MM.1S (cell line): ENCODE results near the gene BPIFA1.

ENCODE experiments used
- DNase-seq: peaks from one replicate; pipeline ENCODE4 v3.0.0-alpha.2; 2015
- H2AFZ ChIP-seq: fragments of 300-600 bp; sonication (generic); 2 replicates; pipeline ENCODE4 v1.6.0; 2016; ENCODE audit warnings: antibody characterized with exemption, low read length
- H3F3A ChIP-seq: fragments of 300-600 bp; sonication (generic); 2 replicates; pipeline ENCODE4 v1.6.1; 2016; ENCODE audit warnings: mild to moderate bottlenecking, antibody characterized with exemption, low read length, moderate library complexity, mixed read lengths; ENCODE audit not compliant: insufficient read depth
- H3K27ac ChIP-seq: fragments of 300-600 bp; sonication (generic); 2 replicates; pipeline ENCODE4 v1.5.1; 2016; ENCODE audit warnings: mild to moderate bottlenecking, low read length
- H3K27me3 ChIP-seq: fragments of 300-600 bp; sonication (generic); replicated peaks from 2 replicates; pipeline ENCODE4 v1.6.0; 2016; ENCODE audit warnings: low read length; ENCODE audit not compliant: insufficient read depth
- H3K36me3 ChIP-seq: fragments of 300-600 bp; sonication (generic); replicated peaks from 2 replicates; pipeline ENCODE4 v1.6.1; 2016; ENCODE audit warnings: mild to moderate bottlenecking, low read length, mixed read lengths; ENCODE audit not compliant: insufficient read depth
- H3K4me1 ChIP-seq: fragments of 300-600 bp; sonication (generic); 2 replicates; pipeline ENCODE4 v1.6.1; 2016; ENCODE audit warnings: low read length, mixed read lengths
- H3K4me2 ChIP-seq: fragments of 300-600 bp; sonication (generic); 2 replicates; pipeline ENCODE4 v1.6.0; 2016; ENCODE audit warnings: low read depth, low read length
- H3K4me3 ChIP-seq: fragments of 300-600 bp; sonication (generic); 2 replicates; pipeline ENCODE4 v1.5.1; 2016; ENCODE audit warnings: low read length, mixed read lengths
- H3K79me2 ChIP-seq: fragments of 300-600 bp; sonication (generic); 2 replicates; pipeline ENCODE4 v1.6.1; 2016; ENCODE audit warnings: mixed run types, low read length, mixed read lengths
- H3K9ac ChIP-seq: fragments of 300-600 bp; sonication (generic); 2 replicates; pipeline ENCODE4 v1.6.1; 2016; ENCODE audit warnings: low read length, mixed read lengths
- H3K9me2 ChIP-seq: fragments of 300-600 bp; sonication (generic); replicated peaks from 2 replicates; pipeline ENCODE4 v1.6.1; 2016; ENCODE audit warnings: mild to moderate bottlenecking, low read length, mixed read lengths; ENCODE audit not compliant: insufficient read depth
- H3K9me3 ChIP-seq: fragments of 300-600 bp; sonication (generic); replicated peaks from 2 replicates; pipeline ENCODE4 v1.6.1; 2016; ENCODE audit warnings: mild to moderate bottlenecking, low read length, mixed read lengths; ENCODE audit not compliant: insufficient read depth
- H4K20me1 ChIP-seq: fragments of 300-600 bp; sonication (generic); 2 replicates; pipeline ENCODE4 v1.6.1; 2016; ENCODE audit warnings: mild to moderate bottlenecking, low read length, moderate library complexity, mixed read lengths; ENCODE audit not compliant: insufficient read depth
- EZH2 ChIP-seq: fragments of 300-600 bp; sonication (generic); optimal IDR thresholded peaks from 2 replicates; pipeline ENCODE3; 2017; ENCODE audit warnings: low read depth, mild to moderate bottlenecking, antibody characterized with exemption, low read length, mixed read lengths
- EZH2phosphoT487 ChIP-seq: fragments of 300-600 bp; sonication (generic); IDR thresholded peaks from 2 replicates; pipeline ENCODE4 v1.6.1; 2018; ENCODE audit warnings: antibody characterized with exemption, low read length
- TF ChIP-seq, protein P1 (sequence below): fragments of 300-600 bp; sonication (generic); IDR thresholded peaks from 2 replicates; pipeline ENCODE4 v1.5.1; 2016; ENCODE audit warnings: antibody characterized with exemption, low read length, mixed read lengths

BPIFA1 gene

DNA sequence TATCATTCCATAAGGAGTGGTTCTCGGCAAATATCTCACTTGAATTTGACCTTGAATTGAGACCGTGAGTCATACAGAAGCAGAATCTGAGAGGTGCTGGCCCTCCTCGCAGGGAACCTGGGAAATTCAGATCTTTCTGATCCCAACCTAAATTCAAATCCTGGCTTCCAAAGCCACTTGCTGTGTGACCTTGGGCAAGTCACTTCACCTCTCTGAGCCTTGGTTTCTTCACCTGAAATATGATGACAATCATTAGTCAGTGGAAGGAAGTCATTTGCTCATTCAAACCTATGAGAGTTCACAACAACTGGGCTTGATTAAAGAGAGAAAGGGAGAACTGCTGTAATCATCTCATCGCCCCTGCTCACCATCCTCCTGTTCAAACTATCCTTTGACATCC lies 11.4 kb upstream of the BPIFA1 start:
- Histone ChIP-seq H3K9me3 (no peaks in the 10 kb centered on the region), H3K4me3 (no peak overlapping the region), H3K27me3 (peaks cover 53% of the 10 kb centered on the region), H3K79me2 (no peaks in the 10 kb centered on the region), H3K27ac (no peak overlapping the region), H3K9ac (no peak overlapping the region), H3K9me2 (no peaks in the 10 kb centered on the region), H4K20me1 (no peaks in the 10 kb centered on the region), H2AFZ (no peak overlapping the region), H3K4me1 (no peaks in the 10 kb centered on the region), H3K36me3 (no peaks in the 10 kb centered on the region), H3K4me2 (no peak overlapping the region), H3F3A (no peaks in the 10 kb centered on the region)
- DNase-seq, result no peak
- TF ChIP-seq EZH2phosphoT487 (no peak), EZH2 (no peak)
- TF ChIP-seq, protein P1, sequence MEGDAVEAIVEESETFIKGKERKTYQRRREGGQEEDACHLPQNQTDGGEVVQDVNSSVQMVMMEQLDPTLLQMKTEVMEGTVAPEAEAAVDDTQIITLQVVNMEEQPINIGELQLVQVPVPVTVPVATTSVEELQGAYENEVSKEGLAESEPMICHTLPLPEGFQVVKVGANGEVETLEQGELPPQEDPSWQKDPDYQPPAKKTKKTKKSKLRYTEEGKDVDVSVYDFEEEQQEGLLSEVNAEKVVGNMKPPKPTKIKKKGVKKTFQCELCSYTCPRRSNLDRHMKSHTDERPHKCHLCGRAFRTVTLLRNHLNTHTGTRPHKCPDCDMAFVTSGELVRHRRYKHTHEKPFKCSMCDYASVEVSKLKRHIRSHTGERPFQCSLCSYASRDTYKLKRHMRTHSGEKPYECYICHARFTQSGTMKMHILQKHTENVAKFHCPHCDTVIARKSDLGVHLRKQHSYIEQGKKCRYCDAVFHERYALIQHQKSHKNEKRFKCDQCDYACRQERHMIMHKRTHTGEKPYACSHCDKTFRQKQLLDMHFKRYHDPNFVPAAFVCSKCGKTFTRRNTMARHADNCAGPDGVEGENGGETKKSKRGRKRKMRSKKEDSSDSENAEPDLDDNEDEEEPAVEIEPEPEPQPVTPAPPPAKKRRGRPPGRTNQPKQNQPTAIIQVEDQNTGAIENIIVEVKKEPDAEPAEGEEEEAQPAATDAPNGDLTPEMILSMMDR, result no peak

DNA sequence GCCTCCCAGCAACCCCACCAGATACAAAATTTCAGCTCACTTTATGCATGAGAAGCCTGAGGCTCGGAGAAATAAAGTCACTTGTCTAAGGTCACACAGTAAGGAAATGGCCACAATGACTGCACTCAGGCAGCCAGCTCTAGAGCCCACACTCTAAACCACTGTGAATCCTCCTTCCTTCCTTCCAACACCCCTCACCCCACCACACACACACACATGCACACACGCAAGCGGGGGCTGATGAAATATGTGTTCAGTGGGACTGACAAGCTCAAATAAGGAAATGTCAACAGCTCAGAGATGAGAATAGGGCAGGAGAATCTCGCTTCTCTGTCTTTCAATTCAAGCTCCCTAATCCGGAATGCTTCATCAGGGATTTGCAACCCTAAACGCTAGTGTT lies 6.0 kb upstream of the BPIFA1 start:
- Histone ChIP-seq H3K9me2 (no peaks in the 10 kb centered on the region), H3K4me3 (no peak overlapping the region), H3K9ac (no peak overlapping the region), H3K4me2 (no peak overlapping the region), H2AFZ (no peak overlapping the region), H3K9me3 (no peaks in the 10 kb centered on the region), H4K20me1 (no peaks in the 10 kb centered on the region), H3K4me1 (no peaks in the 10 kb centered on the region), H3F3A (no peaks in the 10 kb centered on the region), H3K27me3 (peaks cover 24% of the 10 kb centered on the region; the same call in 1 of the 2 replicates), H3K27ac (no peak overlapping the region), H3K79me2 (no peaks in the 10 kb centered on the region), H3K36me3 (no peaks in the 10 kb centered on the region)
- no peak for TF ChIP-seq EZH2phosphoT487
- TF ChIP-seq, protein P1, result no peak
- TF ChIP-seq EZH2, result no peak
- no peak for DNase-seq

DNA sequence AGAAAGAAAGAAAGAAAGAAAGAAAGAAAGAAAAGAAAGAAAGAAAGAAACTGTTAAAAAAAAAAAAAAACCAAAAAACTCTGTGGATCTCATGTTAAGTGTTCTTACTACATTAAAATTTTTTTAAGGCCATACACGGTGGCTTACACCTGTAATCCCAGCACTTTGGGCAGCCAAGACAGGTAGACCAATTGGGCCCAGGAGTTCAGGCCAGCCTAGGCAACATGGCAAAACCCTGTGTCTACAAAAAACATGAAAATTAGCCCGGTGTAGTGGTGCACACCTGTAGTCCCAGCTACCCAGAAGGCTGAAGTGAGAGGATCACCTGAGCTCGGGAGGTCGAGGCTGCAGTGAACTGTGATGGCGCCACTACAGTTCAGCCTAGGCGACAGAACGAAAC lies 4.6 kb upstream of the BPIFA1 start:
- Histone ChIP-seq H3K27ac (no peak overlapping the region), H3F3A (no peaks in the 10 kb centered on the region), H2AFZ (no peak overlapping the region), H4K20me1 (no peaks in the 10 kb centered on the region), H3K27me3 (peaks cover 21% of the 10 kb centered on the region; the same call in 1 of the 2 replicates), H3K9me2 (no peaks in the 10 kb centered on the region), H3K9ac (no peak overlapping the region), H3K4me1 (no peaks in the 10 kb centered on the region), H3K4me3 (no peak overlapping the region), H3K79me2 (no peaks in the 10 kb centered on the region), H3K4me2 (no peak overlapping the region), H3K36me3 (no peaks in the 10 kb centered on the region), H3K9me3 (no peaks in the 10 kb centered on the region)
- no peak for DNase-seq
- no peak for TF ChIP-seq EZH2
- TF ChIP-seq EZH2phosphoT487, result no peak
- TF ChIP-seq, protein P1, result no peak
